Mesodermal cell (in vitro differentiated cells): ENCODE data around the gene DNAH14.

Experiments used
- H3K27ac ChIP-seq: 2 replicates; pipeline ENCODE4 v1.7.0; 2013; ENCODE audit warnings: mild to moderate bottlenecking, low read depth, low read length, moderate library complexity; ENCODE audit not compliant: severe bottlenecking
- H3K36me3 ChIP-seq: 2 replicates; pipeline ENCODE4 v1.7.1; 2013; ENCODE audit warnings: mild to moderate bottlenecking, low read length, moderate library complexity; ENCODE audit not compliant: control insufficient read depth, insufficient read depth
- H3K4me1 ChIP-seq: one replicate; pipeline ENCODE4 v1.7.1; 2013; ENCODE audit warnings: mild to moderate bottlenecking, low read length; ENCODE audit not compliant: insufficient read depth, control insufficient read depth, poor library complexity, severe bottlenecking
- H3K4me3 ChIP-seq: 2 replicates; pipeline ENCODE4 v1.7.0; 2013; ENCODE audit warnings: low read length, control low read depth, mild to moderate bottlenecking; ENCODE audit not compliant: insufficient read depth, poor library complexity, severe bottlenecking; ENCODE audit errors: extremely low read depth
- H3K9me3 ChIP-seq: 2 replicates; pipeline ENCODE4 v1.7.1; 2013; ENCODE audit warnings: mild to moderate bottlenecking, low read length, moderate library complexity; ENCODE audit not compliant: control insufficient read depth
- WGBS, 2 experiments: methylation state at CpG; one replicate each; pipeline ENCODE4 v1.1.5; 2013; ENCODE audit warnings: missing lambda C conversion rate in 2 of 2; ENCODE audit not compliant: insufficient coverage in 2 of 2; 5-methylcytosine and 5-hydroxymethylcytosine counted together

Gene DNAH14

GRCh38 chr1:225361176-225361575, 431.7 kb downstream of the DNAH14 start:
- H3K36me3 ChIP-seq = no peaks in the 10 kb centered on the region
- H3K4me1 ChIP-seq = peaks cover 4% of the 10 kb centered on the region
- H3K4me3 ChIP-seq = no peak overlapping the region
- WGBS, 2 experiments = no CpG with 5 or more reads among the region's 1 CpG
- no peaks in the 10 kb centered on the region for H3K9me3 ChIP-seq
- no peak overlapping the region for H3K27ac ChIP-seq

DNA sequence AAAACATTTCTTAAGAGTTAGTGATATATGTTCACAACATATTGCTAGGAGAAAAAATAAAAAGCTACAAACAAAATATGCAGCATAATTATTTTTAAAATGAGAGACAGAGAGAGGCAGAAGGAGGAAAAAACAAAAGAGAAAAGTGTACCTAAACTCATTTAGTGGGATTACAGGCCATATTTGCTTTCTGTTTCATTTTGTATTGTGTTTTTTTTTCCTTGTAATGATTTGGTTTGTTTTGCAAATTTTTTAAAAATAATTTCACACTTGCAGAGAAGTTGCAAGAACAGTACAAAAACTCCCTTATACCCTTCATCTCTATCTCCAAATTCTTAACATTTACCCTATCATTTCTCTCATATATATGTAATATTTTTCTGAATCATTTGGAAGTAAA, 433.3 kb downstream of the DNAH14 start:
- Histone ChIP-seq H3K4me3 (no peak overlapping the region), H3K9me3 (no peaks in the 10 kb centered on the region), H3K4me1 (peaks cover 7% of the 10 kb centered on the region), H3K27ac (no peak overlapping the region), H3K36me3 (no peaks in the 10 kb centered on the region)

GRCh38 chr1:225364439-225364838, 435.0 kb downstream of the DNAH14 start:
- no CpG with 5 or more reads among the region's 6 CpGs for WGBS, 2 experiments

GRCh38 chr1:225366018-225366417, 436.5 kb downstream of the DNAH14 start:
- H3K4me1 ChIP-seq = peaks cover 7% of the 10 kb centered on the region
- H3K36me3 ChIP-seq = no peaks in the 10 kb centered on the region
- no peak overlapping the region for H3K27ac ChIP-seq
- no peaks in the 10 kb centered on the region for H3K9me3 ChIP-seq
- H3K4me3 ChIP-seq = no peak overlapping the region

More at GRCh38 chr1:225364439-225364838, 435.0 kb downstream of the DNAH14 start:
- H3K4me3 ChIP-seq = no peak overlapping the region
- no peak overlapping the region for H3K27ac ChIP-seq
- H3K4me1 ChIP-seq = peaks cover 7% of the 10 kb centered on the region
- H3K36me3 ChIP-seq = no peaks in the 10 kb centered on the region
- H3K9me3 ChIP-seq = no peaks in the 10 kb centered on the region

DNA sequence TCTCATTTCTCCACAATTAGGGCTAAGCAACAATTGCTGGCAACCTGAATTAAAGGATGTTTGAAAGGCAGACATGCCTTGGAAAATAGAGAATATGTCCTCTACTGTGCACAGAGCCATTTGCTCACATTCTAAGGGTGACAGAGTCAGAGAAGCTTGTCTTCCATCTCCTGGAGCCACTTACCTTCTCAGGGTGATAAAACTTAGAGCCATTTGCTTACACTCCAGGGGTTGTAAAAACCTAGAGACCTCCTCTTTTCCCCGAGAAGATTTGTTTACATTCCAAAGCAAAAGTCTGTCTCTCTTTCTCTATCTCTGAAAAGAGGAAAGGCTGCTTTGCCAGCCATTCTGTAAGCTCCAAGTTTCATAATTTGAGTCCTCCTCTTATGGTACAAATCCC, 437.1 kb downstream of the DNAH14 start:
- 20% methylated on average over 1 of the region's 1 CpG; no CpG with 5 or more reads in 1 of the 2 experiments for WGBS, 2 experiments
- no peaks in the 10 kb centered on the region for H3K36me3 ChIP-seq
- H3K27ac ChIP-seq = no peak overlapping the region
- H3K9me3 ChIP-seq = no peaks in the 10 kb centered on the region
- no peak overlapping the region for H3K4me3 ChIP-seq
- H3K4me1 ChIP-seq = peaks cover 7% of the 10 kb centered on the region

- Histone ChIP-seq H3K9me3 (no peaks in the 10 kb centered on the region), H3K36me3 (no peaks in the 10 kb centered on the region), H3K4me1 (peaks cover 7% of the 10 kb centered on the region), H3K4me3 (no peak overlapping the region), H3K27ac (no peak overlapping the region)
- WGBS, 2 experiments = 95 to 100% methylated on average over 3 of the region's 3 CpGs
Observed at GRCh38 chr1:225368036-225368552, 438.6 kb downstream of the DNAH14 start.

- H3K9me3 ChIP-seq = no peaks in the 10 kb centered on the region
- no peak overlapping the region for H3K4me3 ChIP-seq
- H3K36me3 ChIP-seq = no peaks in the 10 kb centered on the region
- H3K4me1 ChIP-seq = peaks cover 3% of the 10 kb centered on the region
- no CpG with 5 or more reads among the region's 3 CpGs for WGBS, 2 experiments
- H3K27ac ChIP-seq = no peak overlapping the region
Observed at GRCh38 chr1:225371366-225372010, 442.0 kb downstream of the DNAH14 start.

DNA sequence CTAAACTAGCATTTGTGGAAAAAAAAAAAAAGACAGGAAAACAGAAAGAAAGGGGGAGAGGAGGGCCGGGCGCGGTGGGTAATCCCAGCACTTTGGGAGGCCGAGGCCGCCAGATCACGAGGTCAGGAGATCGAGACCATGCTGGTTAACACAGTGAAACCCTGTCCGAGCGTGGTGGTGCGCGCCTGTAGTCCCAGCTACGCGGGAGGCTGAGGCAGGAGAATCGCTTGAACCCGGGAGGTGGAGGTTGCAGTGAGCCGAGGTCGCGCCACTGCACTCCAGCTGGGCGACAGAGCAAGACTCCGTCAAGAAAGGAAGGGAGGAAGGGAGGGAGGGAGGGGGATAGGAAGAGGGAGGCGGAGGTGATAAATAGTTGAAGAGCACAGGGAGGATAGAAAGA, 443.7 kb downstream of the DNAH14 start:
- no peaks in the 10 kb centered on the region for H3K9me3 ChIP-seq
- no peak overlapping the region for H3K4me3 ChIP-seq
- WGBS, 2 experiments = 90% methylated on average over 18 to 21 of the region's 21 CpGs
- no peaks in the 10 kb centered on the region for H3K4me1 ChIP-seq
- H3K36me3 ChIP-seq = no peaks in the 10 kb centered on the region
- no peak overlapping the region for H3K27ac ChIP-seq

DNA sequence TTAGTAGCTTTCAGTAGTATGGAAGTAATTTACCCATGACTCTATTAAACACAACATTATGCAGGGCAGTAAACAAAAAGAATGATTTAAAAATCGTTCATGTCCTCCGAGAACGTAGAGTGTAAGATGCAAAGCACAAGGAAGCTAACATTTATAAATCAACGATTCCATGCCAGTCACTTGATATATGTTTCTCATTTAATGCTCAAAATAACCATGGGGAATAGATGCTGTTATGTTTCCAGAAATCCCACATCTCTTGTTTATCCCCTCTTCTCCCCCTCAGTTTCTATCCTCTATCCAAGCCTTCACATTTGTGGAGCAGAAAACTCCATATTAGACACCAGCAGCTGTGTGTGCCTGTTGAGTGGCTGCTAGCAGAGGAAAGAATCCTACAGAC, 445.5 kb downstream of the DNAH14 start:
- WGBS, 2 experiments = 94% methylated on average over 3 of the region's 4 CpGs; no CpG with 5 or more reads in 1 of the 2 experiments

DNA sequence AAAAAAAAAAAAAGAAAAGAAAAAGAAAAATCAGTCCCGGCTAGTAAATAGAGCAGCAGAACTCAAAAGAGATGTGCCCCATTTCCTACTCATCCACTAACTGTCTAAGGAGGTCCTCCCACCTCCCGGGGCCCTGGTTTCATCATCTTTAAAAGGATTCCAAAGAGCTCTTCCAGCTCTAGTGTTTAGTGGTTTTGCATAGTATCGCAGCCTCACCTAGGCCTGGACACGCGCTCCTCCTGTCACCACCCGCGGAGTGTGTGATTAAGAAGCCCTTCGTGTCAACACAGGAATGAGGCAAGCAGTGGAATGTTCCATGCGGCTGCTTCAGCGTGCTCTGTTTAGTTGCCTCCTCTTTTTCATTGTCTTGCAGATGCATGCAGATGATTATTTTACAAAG, 449.4 kb downstream of the DNAH14 start:
- 17% methylated on average over 6 of the region's 10 CpGs; no CpG with 5 or more reads in 1 of the 2 experiments for WGBS, 2 experiments
- Histone ChIP-seq H3K4me3 (no peak overlapping the region), H3K36me3 (no peaks in the 10 kb centered on the region), H3K27ac (no peak overlapping the region), H3K4me1 (no peaks in the 10 kb centered on the region), H3K9me3 (no peaks in the 10 kb centered on the region)

More for the DNA sequence above, 445.5 kb downstream of the DNAH14 start:
- Histone ChIP-seq H3K9me3 (no peaks in the 10 kb centered on the region), H3K36me3 (no peaks in the 10 kb centered on the region), H3K4me1 (no peaks in the 10 kb centered on the region), H3K4me3 (no peak overlapping the region), H3K27ac (no peak overlapping the region)

GRCh38 chr1:225380691-225381090, 451.2 kb downstream of the DNAH14 start:
- Histone ChIP-seq H3K4me3 (no peak overlapping the region), H3K4me1 (no peaks in the 10 kb centered on the region), H3K36me3 (no peaks in the 10 kb centered on the region), H3K27ac (no peak overlapping the region), H3K9me3 (no peaks in the 10 kb centered on the region)
- 90 to 100% methylated on average over 1 of the region's 1 CpG for WGBS, 2 experiments
